Skeletal muscle satellite cell (primary cell): ENCODE results near the gene CTDSP2. TPM values are rescaled to one million over a fixed set of nuclear protein-coding genes. Genes with fewer than 3 reads are reported as not detected.
"Not testable (repeated sequence)": the region's sequence is repeated elsewhere in the genome, so short reads cannot be mapped to it uniquely, and the experiment has no call there.

Source experiments
- H3K27me3 ChIP-seq: 2 replicates; pipeline ENCODE4 v1.7.0; 2013; ENCODE audit warnings: low read length; ENCODE audit not compliant: control insufficient read depth, insufficient read depth
- H3K36me3 ChIP-seq: 2 replicates; pipeline ENCODE4 v1.7.0; 2013; ENCODE audit warnings: mild to moderate bottlenecking, control low read depth, low read length; ENCODE audit not compliant: insufficient read depth
- H3K4me1 ChIP-seq: 2 replicates; pipeline ENCODE4 v1.7.0; 2013; ENCODE audit warnings: low read length; ENCODE audit not compliant: control insufficient read depth, insufficient read depth
- H3K4me2 ChIP-seq: 2 replicates; pipeline ENCODE4 v1.7.0; 2013; ENCODE audit warnings: mild to moderate bottlenecking, low read length
- H3K4me3 ChIP-seq: 2 replicates; pipeline ENCODE4 v1.7.0; 2013; ENCODE audit warnings: low read length
- H3K9ac ChIP-seq: 2 replicates; pipeline ENCODE4 v1.7.0; 2013; ENCODE audit warnings: mild to moderate bottlenecking, low read depth, low read length, moderate library complexity
- H3K9me3 ChIP-seq: replicated peaks from 2 replicates; pipeline ENCODE4 v1.7.0; 2013; ENCODE audit warnings: mild to moderate bottlenecking, control low read depth, low read length
- small RNA-seq: library from RNA; depleted of rRNA; stranded (forward); fragments of <200 nt; gene quantifications from one replicate; pipeline ENCODE3, GENCODE V24; 2012

The CTDSP2 gene

DNA sequence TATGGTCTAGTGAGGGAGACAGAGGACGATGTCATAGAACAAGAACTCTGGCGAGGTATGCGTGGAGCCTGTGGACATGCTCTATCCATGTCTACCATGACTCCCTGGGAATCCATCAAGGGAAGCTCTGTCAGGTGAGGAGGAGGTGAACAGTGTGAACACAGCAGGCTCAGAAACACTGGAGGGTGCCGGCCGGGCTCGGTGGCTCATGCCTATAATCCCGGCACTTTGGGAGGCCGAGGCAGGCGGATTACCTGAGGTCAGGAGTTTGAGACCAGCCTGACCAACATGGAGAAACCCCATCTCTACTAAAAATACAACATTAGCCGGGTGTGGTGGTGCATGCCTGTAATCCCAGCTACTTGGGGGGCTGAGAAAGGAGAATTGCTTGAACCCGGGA is 71.9 kb downstream of the CTDSP2 start:
- H3K9me3 ChIP-seq, H3K27me3 ChIP-seq, H3K4me1 ChIP-seq, H3K4me3 ChIP-seq, H3K4me2 ChIP-seq, H3K9ac ChIP-seq: not testable (repeated sequence)
- peaks cover 10% of the 10 kb centered on the region for H3K36me3 ChIP-seq

DNA sequence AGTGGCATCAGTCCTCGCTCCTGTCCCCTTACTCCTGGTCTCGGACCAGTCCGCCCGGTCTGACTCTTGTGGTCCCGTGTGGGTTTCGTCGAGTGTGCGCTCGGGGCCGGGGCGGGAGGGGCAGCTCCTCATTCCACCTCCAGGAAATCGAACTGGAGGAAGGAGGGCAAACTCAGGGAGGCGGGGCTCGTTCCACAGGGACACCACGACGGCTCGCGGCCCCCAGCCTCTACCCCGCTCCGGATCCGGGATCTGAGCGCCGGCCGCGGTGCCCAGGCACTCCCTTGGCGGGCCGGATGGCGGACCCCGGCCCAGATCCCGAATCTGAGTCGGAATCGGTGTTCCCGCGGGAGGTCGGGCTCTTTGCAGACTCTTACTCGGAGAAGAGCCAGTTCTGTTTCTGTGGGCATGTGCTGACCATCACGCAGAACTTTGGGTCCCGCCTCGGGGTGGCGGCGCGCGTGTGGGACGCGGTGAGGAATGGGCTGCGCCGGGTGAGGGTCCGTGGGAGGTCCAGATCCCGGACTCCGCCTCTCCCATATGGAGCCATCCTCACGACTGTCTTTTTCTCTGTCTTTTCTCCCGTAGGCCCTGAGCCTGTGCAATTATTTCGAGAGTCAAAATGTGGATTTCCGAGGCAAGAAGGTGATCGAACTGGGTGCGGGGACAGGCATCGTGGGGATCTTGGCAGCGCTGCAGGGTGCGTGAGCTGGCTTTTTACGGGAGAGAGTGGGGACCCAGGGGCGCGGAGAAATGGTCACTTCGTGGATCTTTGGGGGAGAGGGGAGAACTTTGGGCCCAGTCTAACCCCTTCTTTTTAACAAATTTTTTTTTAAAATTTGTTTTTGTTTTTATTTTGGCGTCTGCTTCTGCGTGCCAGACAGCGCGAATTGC is 73.9 kb downstream of the CTDSP2 start, which contains the start of gene EEF1AKMT3:
TSS of gene EEF1AKMT3 (plus strand) at position 186 of the 894 bp plus-strand sequence. CDS start at position 297, 111 bp downstream.
- peaks cover 18% of the 10 kb centered on the region for H3K36me3 ChIP-seq

DNA sequence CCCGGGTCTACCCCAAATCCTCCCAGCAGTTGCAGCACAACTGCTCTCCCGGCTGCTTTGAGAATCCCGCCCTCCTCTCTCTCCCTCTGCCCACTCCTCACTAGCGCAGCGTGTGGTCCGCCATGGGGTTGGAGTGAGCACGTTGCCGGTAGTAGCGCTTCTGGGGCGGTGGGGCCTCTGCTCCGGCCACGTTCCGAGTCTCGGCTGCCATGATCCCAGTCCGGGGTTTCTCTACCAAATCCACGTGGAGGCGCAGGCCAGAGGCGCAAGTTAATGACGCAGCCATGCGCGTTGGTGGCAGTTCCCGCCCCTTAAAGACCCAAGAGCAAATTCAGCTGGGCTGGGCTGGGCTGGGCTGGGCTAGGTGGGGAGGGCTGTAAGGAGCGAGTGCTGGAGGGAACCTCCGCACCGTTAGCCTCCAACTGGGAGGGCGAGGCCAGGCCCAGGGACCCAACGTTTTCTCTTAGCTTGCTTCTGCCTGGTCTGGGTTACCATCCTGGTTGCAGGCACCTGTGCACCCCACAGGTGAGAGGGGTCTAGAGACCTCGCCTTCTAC is 74.6 kb downstream of the CTDSP2 start, which contains the start of gene METTL1:
TSS of gene METTL1 (minus strand) at position 233 of the 556 bp plus-strand sequence. CDS start at position 211, 22 bp downstream.
- H3K4me1 ChIP-seq, result peaks cover 13% of the 10 kb centered on the region
- H3K36me3 ChIP-seq, result peaks cover 18% of the 10 kb centered on the region
- peak within 1 kb of the TSS; percentile 99 for H3K4me2 ChIP-seq
- peak within 1 kb of the TSS; percentile 94 for H3K4me3 ChIP-seq
- peaks cover 3% of the 10 kb centered on the region for H3K27me3 ChIP-seq
- H3K9me3 ChIP-seq, result no peaks in the 10 kb centered on the region
- peak within 1 kb of the TSS; percentile 91 for H3K9ac ChIP-seq

More for the DNA sequence above, 73.9 kb downstream of the CTDSP2 start, which contains the start of gene EEF1AKMT3:
- Histone ChIP-seq H3K4me3 (peak within 1 kb of the TSS; percentile 94), H3K4me2 (peak within 1 kb of the TSS; percentile 99), H3K27me3 (no peaks in the 10 kb centered on the region), H3K4me1 (peaks cover 8% of the 10 kb centered on the region), H3K9me3 (no peaks in the 10 kb centered on the region), H3K9ac (peak within 1 kb of the TSS; percentile 91)

DNA sequence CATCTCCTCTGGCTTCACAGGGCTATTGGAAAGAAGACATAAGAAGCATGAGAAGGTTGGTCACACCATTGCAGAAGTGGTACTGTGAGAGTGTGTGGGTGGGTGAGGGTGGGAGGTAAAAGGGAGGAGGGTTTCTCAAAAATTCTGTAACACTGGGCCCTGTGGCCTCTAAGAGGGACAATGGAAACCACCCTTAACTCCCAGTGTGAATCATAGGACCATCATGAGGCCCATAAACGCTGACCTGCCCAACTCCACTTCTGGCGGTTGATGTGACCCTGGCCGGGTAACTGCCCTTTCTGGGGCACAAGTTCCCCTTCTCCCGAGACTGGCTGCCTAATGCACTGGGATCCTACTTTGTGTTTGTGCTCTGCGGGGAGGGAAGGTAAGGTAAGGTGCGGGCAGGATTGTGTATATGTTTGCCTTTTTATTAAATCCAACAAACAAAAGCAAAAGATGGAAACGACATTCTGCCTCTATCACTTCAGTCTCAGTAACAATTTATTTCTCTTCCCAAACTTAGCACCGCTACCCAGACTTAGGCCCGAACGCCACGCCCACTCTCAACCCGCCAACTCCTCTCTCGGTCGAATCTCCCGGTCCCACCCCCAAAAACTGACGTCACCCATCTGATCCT is 75.2 kb downstream of the CTDSP2 start:
- Histone ChIP-seq H3K4me1 (peaks cover 19% of the 10 kb centered on the region), H3K9me3 (no peaks in the 10 kb centered on the region), H3K4me3 (peak overlapping the region; percentile 94), H3K4me2 (peak overlapping the region; percentile 99), H3K27me3 (peaks cover 9% of the 10 kb centered on the region), H3K9ac (peak overlapping the region; percentile 91), H3K36me3 (peaks cover 18% of the 10 kb centered on the region)

DNA sequence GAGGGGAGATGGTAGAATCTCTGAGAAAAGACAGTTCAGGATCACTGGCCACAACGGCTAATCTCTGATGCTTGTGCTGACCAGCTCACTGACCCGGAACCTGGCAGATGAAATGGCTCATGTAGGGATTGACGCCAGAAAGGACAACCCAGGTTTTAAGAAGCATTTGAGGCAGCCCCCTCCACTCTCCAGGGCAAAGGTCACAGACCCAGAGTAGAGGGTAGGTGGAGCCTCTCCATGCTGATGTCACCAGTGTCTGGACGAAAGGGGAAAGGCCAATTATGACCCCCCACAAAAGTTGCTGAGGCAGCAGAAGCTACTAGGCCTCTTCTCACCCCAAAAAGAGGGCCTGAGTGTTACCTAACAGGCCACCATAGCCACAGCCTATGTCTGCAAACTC is 75.8 kb downstream of the CTDSP2 start:
- H3K9ac ChIP-seq, result no peak overlapping the region
- peaks cover 25% of the 10 kb centered on the region for H3K4me1 ChIP-seq
- no peaks in the 10 kb centered on the region for H3K9me3 ChIP-seq
- H3K36me3 ChIP-seq, result peaks cover 18% of the 10 kb centered on the region
- H3K4me2 ChIP-seq, result peak overlapping the region; percentile 99
- peak overlapping the region; percentile 94 for H3K4me3 ChIP-seq
- H3K27me3 ChIP-seq, result peaks cover 15% of the 10 kb centered on the region

Small RNAs within 50 kb of the gene (small RNA-seq; reads per million reads assigned to genes)
- 1.5 reads per million, percentile 52 among the genes with 10 or more reads in this experiment for gene MIR26A2
- not detected for gene RNU6-1083P
